Measurements from ENCODE around the gene SRR. TPM values are rescaled to one million over a fixed set of nuclear protein-coding genes. Genes with fewer than 3 reads are reported as not detected.

The SRR gene
- total RNA-seq: 18.5 and 26.4 TPM in 2 replicates

GRCh38 chr17:2303204-2304188 is at the start of gene SRR, which contains the start of gene SMG6:
Gene SRR (plus strand): TSS chr17:2303950. CDS start chr17:2315561, 11,611 bp downstream.
Gene SMG6 (minus strand): TSS chr17:2303785. CDS start chr17:2303720, 65 bp downstream.

GRCh38 chr17:2336215-2336851 is 32.6 kb downstream of the SRR start, which contains the start of gene TSR1:
Gene TSR1 (minus strand): TSS chr17:2336457. CDS start chr17:2336427, 30 bp downstream.

GRCh38 chr17:2336852-2337543 is 33.2 kb downstream of the SRR start, which contains the start of gene SGSM2:
Gene SGSM2 (plus strand): TSS chr17:2337501. CDS start chr17:2337689, 188 bp downstream.

Other genes starting within 250 kb of the SRR start
- gene HIC1, start 248.8 kb upstream of the SRR start, total RNA-seq: 49.2 and 51.7 TPM in 2 replicates
- 50.3 and 68.3 TPM in 2 replicates for gene SMG6, start 165 bp upstream of the SRR start, total RNA-seq
- 20.9 and 27.0 TPM in 2 replicates for gene TSR1, start 32.5 kb downstream of the SRR start, total RNA-seq
- 13.6 and 14.8 TPM in 2 replicates for gene SGSM2, start 33.6 kb downstream of the SRR start, total RNA-seq
- gene MNT, start 97.1 kb downstream of the SRR start, total RNA-seq: 8.6 and 12.6 TPM in 2 replicates
- 16.2 and 26.1 TPM in 2 replicates for gene METTL16, start 207.9 kb downstream of the SRR start, total RNA-seq